Endothelial cell of umbilical vein (primary cell): Measurements from ENCODE around the gene STX8. TPM values are rescaled to one million over a fixed set of nuclear protein-coding genes. Genes with fewer than 3 reads are reported as not detected.

ENCODE experiments used
- BruUV-seq: library from RNA; stranded (reverse); fragments of 400-500 nt; replicated peaks from 2 replicates; lab custom pipeline; 2021; lab: Mats Ljungman, UMichigan
- CTCF ChIA-PET: fragments of 300-600, 350-600 bp; sonication (Branson Sonifier 250); formaldehyde crosslinking; loops from one replicate; lab custom pipeline; 2021; ENCODE audit warnings: antibody characterized with exemption, inconsistent platforms; lab: Charles Lee
- POLR2A ChIA-PET: fragments of 300-600, 350-600 bp; sonication (Branson Sonifier 250); formaldehyde crosslinking; loops from one replicate; lab custom pipeline; 2021; ENCODE audit warnings: antibody characterized with exemption, inconsistent platforms; lab: Charles Lee
- DNase-seq: peaks from one replicate; pipeline ENCODE4 v3.0.0-alpha.2; 2011; ENCODE audit warnings: low read depth, low spot score
- FAIRE-seq: peaks from 2 replicates; lab custom pipeline; 2011; peaks lifted over from hg19 to GRCh38; lab: Jason Lieb, UNC
- H2AFZ ChIP-seq: 2 replicates; pipeline ENCODE4 v1.6.0; 2012; ENCODE audit warnings: low read depth, low read length, control low read depth, inconsistent platforms
- H3K27ac ChIP-seq: 2 replicates; pipeline ENCODE4 v1.5.1; 2011; ENCODE audit warnings: low read depth, mild to moderate bottlenecking, control low read depth, low read length, moderate library complexity; ENCODE audit not compliant: insufficient read depth
- H3K27me3 ChIP-seq, 2 experiments: 2 replicates each; pipeline versions ENCODE4 v1.6.0 to v1.6.1; 2011; ENCODE audit warnings: low read length in 2 of 2, mixed read lengths in 1 of 2; ENCODE audit not compliant: control insufficient read depth in 2 of 2, insufficient read depth in 2 of 2
- H3K36me3 ChIP-seq, 2 experiments: 2 replicates in 1 of 2; 3 replicates in 1 of 2; pipeline ENCODE4 v1.5.1; 2011; ENCODE audit warnings: low read length in 2 of 2, mild to moderate bottlenecking in 1 of 2, moderate library complexity in 1 of 2; ENCODE audit not compliant: control insufficient read depth in 2 of 2, insufficient read depth in 2 of 2; ENCODE audit errors: extremely low read depth in 1 of 2
- H3K4me1 ChIP-seq: 3 replicates; pipeline ENCODE4 v1.5.1; 2011; ENCODE audit warnings: mild to moderate bottlenecking, low read length; ENCODE audit not compliant: control insufficient read depth, insufficient read depth; ENCODE audit errors: extremely low read depth
- H3K4me2 ChIP-seq: 2 replicates; pipeline ENCODE4 v1.6.1; 2011; ENCODE audit warnings: low read length, control low read depth, mixed read lengths; ENCODE audit not compliant: insufficient read depth
- H3K4me3 ChIP-seq, 3 experiments: fragments of 200-600 bp in 1 of 3; sonication (generic), shearing (Covaris generic) in 1 of 3; replicated peaks in 1 of 3; 2 replicates each; pipeline ENCODE4 v1.5.1; 2011 to 2016; ENCODE audit warnings: control low read depth in 3 of 3, low read length in 3 of 3, mild to moderate bottlenecking in 2 of 3, inconsistent platforms in 1 of 3, low read depth in 1 of 3, moderate library complexity in 1 of 3; ENCODE audit not compliant: insufficient read depth in 1 of 3
- H3K79me2 ChIP-seq: 2 replicates; pipeline ENCODE4 v1.6.0; 2012; ENCODE audit warnings: low read length, inconsistent platforms; ENCODE audit not compliant: control insufficient read depth, insufficient read depth
- H3K9ac ChIP-seq: replicated peaks from 2 replicates; pipeline ENCODE3; 2011; ENCODE audit warnings: low read length, control low read depth; ENCODE audit not compliant: insufficient read depth; ENCODE audit errors: extremely low read depth
- H3K9me1 ChIP-seq: replicated peaks from 3 replicates; pipeline ENCODE4 v1.6.0; 2011; ENCODE audit warnings: mild to moderate bottlenecking, low read length; ENCODE audit not compliant: control insufficient read depth, insufficient read depth; ENCODE audit errors: extremely low read depth
- H3K9me3 ChIP-seq: replicated peaks from 2 replicates; pipeline ENCODE4 v1.5.1; 2012; ENCODE audit warnings: low read length, inconsistent platforms; ENCODE audit not compliant: control insufficient read depth, insufficient read depth
- H4K20me1 ChIP-seq: replicated peaks from 2 replicates; pipeline ENCODE3; 2011; ENCODE audit warnings: mild to moderate bottlenecking, low read length; ENCODE audit not compliant: control insufficient read depth, insufficient read depth; ENCODE audit errors: extremely low read depth
- EZH2 ChIP-seq: IDR thresholded peaks from 2 replicates; pipeline ENCODE4 v1.6.1; 2012; ENCODE audit warnings: borderline replicate concordance, low read depth, mild to moderate bottlenecking, moderate library complexity, low read length, inconsistent platforms; ENCODE audit not compliant: severe bottlenecking
- FOS ChIP-seq: IDR thresholded peaks from 2 replicates; pipeline ENCODE4 v1.6.1; 2011; ENCODE audit warnings: mild to moderate bottlenecking, low read length, moderate library complexity, borderline replicate concordance; ENCODE audit not compliant: insufficient read depth
- GATA2 ChIP-seq: IDR thresholded peaks from 2 replicates; pipeline ENCODE4 v1.7.0; 2011; ENCODE audit warnings: low read depth, mild to moderate bottlenecking, moderate library complexity, mixed read lengths, low read length; ENCODE audit not compliant: insufficient read length, insufficient read depth
- JUN ChIP-seq: IDR thresholded peaks from 2 replicates; pipeline ENCODE4 v1.6.1; 2011; ENCODE audit warnings: borderline replicate concordance, low read depth; ENCODE audit not compliant: insufficient read length, insufficient read depth
- MYC ChIP-seq: IDR thresholded peaks from one replicate; pipeline ENCODE4 v1.6.1; 2011; ENCODE audit warnings: mild to moderate bottlenecking, low read depth, low read length
- POLR2A ChIP-seq: IDR thresholded peaks from 2 replicates; pipeline ENCODE4 v1.6.1; 2012; ENCODE audit warnings: low read depth, mild to moderate bottlenecking, control low read depth, low read length
- POLR2AphosphoS5 ChIP-seq: IDR thresholded peaks from 2 replicates; pipeline ENCODE4 v1.6.1; 2012; ENCODE audit warnings: low read depth, mild to moderate bottlenecking, control low read depth, low read length, moderate library complexity; ENCODE audit not compliant: insufficient read depth
- dilution Hi-C: fragments of 300-500 bp; cut with MboI; formaldehyde crosslinking; loops from one replicate; pipeline ENCODE4 v1.15.0; 2019; ENCODE audit warnings: low sequenced_read_pairs; ENCODE audit not compliant: extremely low pct_ligation_motif_present
- intact Hi-C: fragments of 100-400 bp; cut with micrococcal nuclease; formaldehyde crosslinking; loops from one replicate; pipeline ENCODE4 v1.10.0; 2022
- polyA plus RNA-seq, 4 experiments: library from polyadenylated mRNA; depleted of rRNA in 3 of 4; stranded (reverse) in 3 of 4; unstranded in 1 of 4; fragments of >200 nt; gene quantifications; 2 replicates each; pipeline versions ENCODE4 v1.2.1 to v1.2.3, GENCODE V29; 2011 to 2012; ENCODE audit warnings: missing spikeins in 1 of 4
- total RNA-seq: library from RNA; stranded (reverse); gene quantifications from 2 replicates; pipeline ENCODE4 v1.2.3, GENCODE V29; 2021
- TF ChIP-seq, protein P1 (sequence below), 2 donors: IDR thresholded peaks; 1 replicate in 1 of 2; 2 replicates in 1 of 2; pipeline ENCODE4 v1.5.1; 2011; ENCODE audit warnings: low read length in 2 of 2, mild to moderate bottlenecking in 2 of 2, moderate library complexity in 2 of 2, control low read depth in 1 of 2, inconsistent platforms in 1 of 2, low read depth in 1 of 2; ENCODE audit not compliant: insufficient read depth in 1 of 2; ENCODE audit errors: extremely low read depth in 1 of 2
- TF ChIP-seq, protein P2 (sequence below): IDR thresholded peaks from 2 replicates; pipeline ENCODE4 v1.6.1; 2011; ENCODE audit not compliant: insufficient read depth, insufficient read length

Gene STX8
- total and polyA plus RNA-seq, 2 donors (not counting 3 experiments of a cell fraction or from before 2014, with no cell fraction given) = 25.9 to 67.3 TPM

DNA sequence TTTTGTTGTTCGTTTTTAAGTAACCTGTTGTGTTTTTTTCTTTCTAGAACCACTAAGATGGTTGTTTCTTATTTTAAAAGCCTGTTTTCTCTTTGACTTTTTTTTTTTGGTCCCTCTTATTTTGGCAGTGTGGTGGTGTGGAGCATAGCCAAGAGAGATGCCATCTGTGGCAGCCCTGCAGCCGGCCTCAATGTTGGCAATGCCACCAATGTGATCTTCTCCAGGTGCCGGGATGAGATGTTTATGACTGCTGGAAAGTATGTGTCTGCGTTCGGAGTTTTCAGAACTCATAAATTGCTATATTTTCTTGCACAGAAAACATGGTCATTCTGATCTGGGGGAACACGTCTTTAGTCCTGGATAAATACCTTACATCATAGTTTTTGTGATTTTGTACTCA, 18.4 kb upstream of the STX8 start:
- Histone ChIP-seq H3K27ac (no peak overlapping the region), H3K4me2 (no peak overlapping the region), H3K4me1 (no peaks in the 10 kb centered on the region), H3K36me3 (no peaks in the 10 kb centered on the region), H3K27me3 (no peaks in the 10 kb centered on the region), H3K4me3 (no peak overlapping the region), H4K20me1 (no peaks in the 10 kb centered on the region), H2AFZ (no peak overlapping the region), H3K9me1 (no peaks in the 10 kb centered on the region), H3K79me2 (no peaks in the 10 kb centered on the region), H3K9ac (no peak overlapping the region), H3K9me3 (no peaks in the 10 kb centered on the region)
- ChIA-PET POLR2A (no interaction called here), CTCF (no interaction called here)
- FAIRE-seq (no peak), DNase-seq (no peak)
- TF ChIP-seq, protein P1, sequence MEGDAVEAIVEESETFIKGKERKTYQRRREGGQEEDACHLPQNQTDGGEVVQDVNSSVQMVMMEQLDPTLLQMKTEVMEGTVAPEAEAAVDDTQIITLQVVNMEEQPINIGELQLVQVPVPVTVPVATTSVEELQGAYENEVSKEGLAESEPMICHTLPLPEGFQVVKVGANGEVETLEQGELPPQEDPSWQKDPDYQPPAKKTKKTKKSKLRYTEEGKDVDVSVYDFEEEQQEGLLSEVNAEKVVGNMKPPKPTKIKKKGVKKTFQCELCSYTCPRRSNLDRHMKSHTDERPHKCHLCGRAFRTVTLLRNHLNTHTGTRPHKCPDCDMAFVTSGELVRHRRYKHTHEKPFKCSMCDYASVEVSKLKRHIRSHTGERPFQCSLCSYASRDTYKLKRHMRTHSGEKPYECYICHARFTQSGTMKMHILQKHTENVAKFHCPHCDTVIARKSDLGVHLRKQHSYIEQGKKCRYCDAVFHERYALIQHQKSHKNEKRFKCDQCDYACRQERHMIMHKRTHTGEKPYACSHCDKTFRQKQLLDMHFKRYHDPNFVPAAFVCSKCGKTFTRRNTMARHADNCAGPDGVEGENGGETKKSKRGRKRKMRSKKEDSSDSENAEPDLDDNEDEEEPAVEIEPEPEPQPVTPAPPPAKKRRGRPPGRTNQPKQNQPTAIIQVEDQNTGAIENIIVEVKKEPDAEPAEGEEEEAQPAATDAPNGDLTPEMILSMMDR (IDR thresholded peaks at IDR 0.05; ENCODE audit: extremely low read depth in 1 of 2, insufficient read depth in 1 of 2, low read depth in 1 of 2, low read length in 2 of 2) = no peak
- TF ChIP-seq, protein P2, sequence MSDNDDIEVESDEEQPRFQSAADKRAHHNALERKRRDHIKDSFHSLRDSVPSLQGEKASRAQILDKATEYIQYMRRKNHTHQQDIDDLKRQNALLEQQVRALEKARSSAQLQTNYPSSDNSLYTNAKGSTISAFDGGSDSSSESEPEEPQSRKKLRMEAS = no peak
- no peak for TF ChIP-seq POLR2AphosphoS5
- no peak for TF ChIP-seq POLR2A
- TF ChIP-seq FOS = no peak
- no peak for TF ChIP-seq EZH2
- TF ChIP-seq GATA2 = no peak
- no peak for TF ChIP-seq JUN
- TF ChIP-seq MYC = no peak
- dilution Hi-C loops = no loop called here
- intact Hi-C loops = no loop called here
- no TSS peak for BruUV-seq
